ENCODE results near the gene FBXO3. TPM values are rescaled to one million over a fixed set of nuclear protein-coding genes. Genes with fewer than 3 reads are reported as not detected.
A peak's percentile ranks its signal among the peaks of the same experiment; 100 is the strongest.

Gene FBXO3
- total and polyA plus RNA-seq, 2 of the 13 experiments (the other 11 are each of a cell fraction or from before 2014, with no cell fraction given): 20.4 to 27.6 TPM

GRCh38 chr11:33699515-33700062 lies 74.7 kb downstream of the FBXO3 start (continued):
- TF ChIP-seq NR0B2 (CRISPR knock-in tag; IDR thresholded peaks at IDR 0.05): peak; percentile 58; the same call in 1 of the 2 replicates
- TF ChIP-seq GLMP (CRISPR knock-in tag; IDR thresholded peaks at IDR 0.05; ENCODE audit: borderline replicate concordance): no peak
- 0 out of 2 replicates have a peak, but pooled peaks have one; percentile 31 for TF ChIP-seq USF2 (IDR thresholded peaks at IDR 0.05; ENCODE audit: low read depth, low read length)
- peak; percentile 26; the same call in 1 of the 2 replicates for TF ChIP-seq USF2 (CRISPR knock-in tag; IDR thresholded peaks at IDR 0.05; ENCODE audit: borderline replicate concordance)
- TF ChIP-seq MYPOP (CRISPR knock-in tag; IDR thresholded peaks at IDR 0.05): peak; percentile 70; the same call in 1 of the 2 replicates
- TF ChIP-seq AHDC1 (CRISPR knock-in tag; IDR thresholded peaks at IDR 0.05; ENCODE audit: borderline replicate concordance): no peak
- TF ChIP-seq MTA3 (CRISPR knock-in tag; IDR thresholded peaks at IDR 0.05): no peak
- TF ChIP-seq ARID5B (CRISPR knock-in tag; IDR thresholded peaks at IDR 0.05): peak; percentile 82; the same call in 1 of the 2 replicates
- peak; percentile 46; the same call in 1 of the 2 replicates for TF ChIP-seq ZNF160 (CRISPR knock-in tag; IDR thresholded peaks at IDR 0.05)
- TF ChIP-seq ZBTB20 (CRISPR knock-in tag; IDR thresholded peaks at IDR 0.05; ENCODE audit: borderline replicate concordance, low read depth): 0 out of 2 replicates have a peak, but pooled peaks have one; percentile 18
- 0 out of 2 replicates have a peak, but pooled peaks have one; percentile 7 for TF ChIP-seq ZNF136 (CRISPR knock-in tag; IDR thresholded peaks at IDR 0.05; ENCODE audit: low read depth)
- no peak for TF ChIP-seq ZNF12 (CRISPR knock-in tag; IDR thresholded peaks at IDR 0.05)
- TF ChIP-seq ELF3 (CRISPR knock-in tag; IDR thresholded peaks at IDR 0.05): peak; percentile 49

Data from HepG2 (cell line).